Measurements from ENCODE around the gene VRK1.

Gene VRK1

DNA sequence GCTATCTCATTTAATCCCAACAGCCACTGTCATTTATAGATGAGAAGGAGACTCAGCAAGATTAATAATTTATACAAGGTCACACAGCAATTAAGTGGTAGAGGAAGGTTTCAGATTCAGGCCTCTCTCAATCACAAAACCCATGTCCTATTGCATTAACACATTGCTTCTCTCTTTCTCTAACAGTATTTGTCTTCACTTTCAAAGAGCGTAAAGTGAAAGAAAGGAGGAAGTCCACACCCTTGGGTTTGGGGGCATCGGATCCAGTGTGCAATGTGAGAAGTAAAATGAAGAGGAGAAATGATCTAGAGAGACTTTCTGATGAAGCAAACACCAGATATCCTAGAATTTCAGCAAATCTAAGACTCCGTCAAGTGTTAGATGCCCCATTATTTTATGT lies 7.0 kb upstream of the VRK1 start:
- Histone ChIP-seq H3K27ac (no peak overlapping the region), H2AFZ (ENCODE audit: low read depth) (no peak overlapping the region), H3K36me3 (ENCODE audit: insufficient read depth) (no peaks in the 10 kb centered on the region), H3K79me2 (ENCODE audit: insufficient read depth, low read depth) (no peaks in the 10 kb centered on the region), H3K4me1 (ENCODE audit: low read depth, poor library complexity, severe bottlenecking) (no peaks in the 10 kb centered on the region), H3K27me3 (ENCODE audit: insufficient read depth, low read depth) (no peaks in the 10 kb centered on the region), H3K4me2 (no peak overlapping the region), H3K4me3 (IDR thresholded peaks at IDR 0.05; ENCODE audit: insufficient read depth, low read depth, low read length) (no peak overlapping the region), H3K9ac (no peak overlapping the region), H4K20me1 (ENCODE audit: insufficient read depth) (no peaks in the 10 kb centered on the region)
- TF ChIP-seq, protein P1, sequence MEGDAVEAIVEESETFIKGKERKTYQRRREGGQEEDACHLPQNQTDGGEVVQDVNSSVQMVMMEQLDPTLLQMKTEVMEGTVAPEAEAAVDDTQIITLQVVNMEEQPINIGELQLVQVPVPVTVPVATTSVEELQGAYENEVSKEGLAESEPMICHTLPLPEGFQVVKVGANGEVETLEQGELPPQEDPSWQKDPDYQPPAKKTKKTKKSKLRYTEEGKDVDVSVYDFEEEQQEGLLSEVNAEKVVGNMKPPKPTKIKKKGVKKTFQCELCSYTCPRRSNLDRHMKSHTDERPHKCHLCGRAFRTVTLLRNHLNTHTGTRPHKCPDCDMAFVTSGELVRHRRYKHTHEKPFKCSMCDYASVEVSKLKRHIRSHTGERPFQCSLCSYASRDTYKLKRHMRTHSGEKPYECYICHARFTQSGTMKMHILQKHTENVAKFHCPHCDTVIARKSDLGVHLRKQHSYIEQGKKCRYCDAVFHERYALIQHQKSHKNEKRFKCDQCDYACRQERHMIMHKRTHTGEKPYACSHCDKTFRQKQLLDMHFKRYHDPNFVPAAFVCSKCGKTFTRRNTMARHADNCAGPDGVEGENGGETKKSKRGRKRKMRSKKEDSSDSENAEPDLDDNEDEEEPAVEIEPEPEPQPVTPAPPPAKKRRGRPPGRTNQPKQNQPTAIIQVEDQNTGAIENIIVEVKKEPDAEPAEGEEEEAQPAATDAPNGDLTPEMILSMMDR (conservative IDR thresholded peaks at IDR 0.05; ENCODE audit: low read depth, low read length), result no peak

DNA sequence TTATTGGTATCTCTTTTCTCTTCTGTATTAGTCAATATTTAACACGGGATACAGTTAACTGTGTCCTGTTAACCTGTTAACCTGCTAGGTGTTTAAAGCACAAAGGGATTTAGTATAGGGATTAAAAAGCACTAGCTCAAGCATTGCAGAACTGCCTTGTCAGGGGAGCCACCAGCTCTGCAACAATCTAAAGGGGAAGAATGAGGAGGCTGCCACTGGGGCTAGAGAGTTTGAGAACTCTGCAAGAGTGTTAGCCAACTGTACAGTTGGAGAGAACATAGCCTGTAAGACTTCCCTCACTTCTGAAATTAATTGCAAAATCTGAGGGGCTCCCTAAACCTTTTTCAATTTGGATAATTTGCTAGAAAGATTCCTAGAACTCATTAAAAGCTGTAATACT lies 6.5 kb upstream of the VRK1 start:
- Histone ChIP-seq H3K27ac (no peak overlapping the region), H4K20me1 (ENCODE audit: insufficient read depth) (no peaks in the 10 kb centered on the region), H3K9ac (no peak overlapping the region), H3K27me3 (ENCODE audit: insufficient read depth, low read depth) (no peaks in the 10 kb centered on the region), H3K79me2 (ENCODE audit: insufficient read depth, low read depth) (no peaks in the 10 kb centered on the region), H3K4me3 (IDR thresholded peaks at IDR 0.05; ENCODE audit: insufficient read depth, low read depth, low read length) (no peak overlapping the region), H2AFZ (ENCODE audit: low read depth) (no peak overlapping the region), H3K4me2 (no peak overlapping the region), H3K4me1 (ENCODE audit: low read depth, poor library complexity, severe bottlenecking) (no peaks in the 10 kb centered on the region), H3K36me3 (ENCODE audit: insufficient read depth) (no peaks in the 10 kb centered on the region)
- TF ChIP-seq, protein P1 (conservative IDR thresholded peaks at IDR 0.05; ENCODE audit: low read depth, low read length), result no peak

DNA sequence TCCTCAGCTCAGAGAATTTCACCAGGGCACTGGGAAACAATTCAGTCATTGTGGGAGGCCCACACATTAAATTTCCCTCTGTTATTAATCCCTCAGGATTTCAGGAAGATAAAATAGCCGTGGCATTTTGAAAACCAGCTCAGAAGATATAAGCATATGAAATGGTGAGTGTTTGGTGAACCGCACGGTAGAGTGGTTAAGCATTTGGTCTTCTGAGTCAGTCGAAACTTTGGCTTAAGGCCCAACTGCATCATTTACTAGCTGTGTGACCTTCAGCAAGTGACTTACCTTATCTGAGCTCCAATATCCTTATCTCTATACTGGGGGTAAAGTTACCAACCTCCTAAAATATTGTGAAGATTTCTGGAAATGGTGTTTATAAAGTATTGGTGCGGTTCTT lies 5.2 kb upstream of the VRK1 start:
- Histone ChIP-seq H3K4me3 (IDR thresholded peaks at IDR 0.05; ENCODE audit: insufficient read depth, low read depth, low read length) (no peak overlapping the region), H2AFZ (ENCODE audit: low read depth) (no peak overlapping the region), H4K20me1 (ENCODE audit: insufficient read depth) (no peaks in the 10 kb centered on the region), H3K9ac (no peak overlapping the region), H3K36me3 (ENCODE audit: insufficient read depth) (no peaks in the 10 kb centered on the region), H3K4me1 (ENCODE audit: low read depth, poor library complexity, severe bottlenecking) (no peaks in the 10 kb centered on the region), H3K27me3 (ENCODE audit: insufficient read depth, low read depth) (no peaks in the 10 kb centered on the region), H3K4me2 (no peak overlapping the region), H3K79me2 (ENCODE audit: insufficient read depth, low read depth) (no peaks in the 10 kb centered on the region), H3K27ac (no peak overlapping the region)
- TF ChIP-seq, protein P1 (conservative IDR thresholded peaks at IDR 0.05; ENCODE audit: low read depth, low read length), result no peak

DNA sequence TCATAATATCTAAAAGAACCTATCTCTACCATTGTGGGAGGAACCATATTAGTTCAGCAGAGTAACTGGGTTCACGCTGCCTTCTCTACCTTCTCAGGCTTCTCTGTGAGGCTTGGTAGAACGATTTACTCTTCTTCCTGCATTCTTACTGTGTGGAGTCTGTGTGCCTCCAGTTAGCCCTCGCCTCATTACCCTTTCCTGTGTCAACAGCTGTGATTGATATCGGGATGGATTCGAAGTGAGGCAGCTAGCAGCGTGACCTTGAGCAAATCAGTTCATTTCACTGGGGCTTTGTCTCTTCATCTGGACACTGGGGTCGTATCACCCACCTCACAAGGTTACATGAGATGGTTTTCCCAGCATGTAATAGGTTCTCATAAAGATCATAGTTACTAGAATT lies 4.6 kb upstream of the VRK1 start:
- TF ChIP-seq, protein P1 (conservative IDR thresholded peaks at IDR 0.05; ENCODE audit: low read depth, low read length), result no peak
- H3K27me3 ChIP-seq (ENCODE audit: insufficient read depth, low read depth), result no peaks in the 10 kb centered on the region
- no peak overlapping the region for H2AFZ ChIP-seq (ENCODE audit: low read depth)
- no peak overlapping the region for H3K4me2 ChIP-seq
- peaks cover under 1% of the 10 kb centered on the region for H3K79me2 ChIP-seq (ENCODE audit: insufficient read depth, low read depth)
- H4K20me1 ChIP-seq (ENCODE audit: insufficient read depth), result no peaks in the 10 kb centered on the region
- no peak overlapping the region for H3K4me3 ChIP-seq (IDR thresholded peaks at IDR 0.05; ENCODE audit: insufficient read depth, low read depth, low read length)
- H3K4me1 ChIP-seq (ENCODE audit: low read depth, poor library complexity, severe bottlenecking), result no peaks in the 10 kb centered on the region
- no peaks in the 10 kb centered on the region for H3K36me3 ChIP-seq (ENCODE audit: insufficient read depth)
- H3K9ac ChIP-seq, result no peak overlapping the region
- H3K27ac ChIP-seq, result no peak overlapping the region

All from KMS-11 (cell line).